H1 (cell line): ENCODE results near the gene SLC1A3. TPM values are rescaled to one million over a fixed set of nuclear protein-coding genes. Genes with fewer than 3 reads are reported as not detected.

Experiments used
- CTBP2 ChIP-seq: IDR thresholded peaks from 2 replicates; pipeline ENCODE4 v1.7.0; 2011; ENCODE audit warnings: borderline replicate concordance, mild to moderate bottlenecking, moderate library complexity, mixed read lengths, low read length; ENCODE audit not compliant: insufficient read depth, insufficient read length
- SAP30 ChIP-seq: fragments of 300-600 bp; sonication (generic); IDR thresholded peaks from 2 replicates; pipeline ENCODE4 v1.7.1; 2012; ENCODE audit warnings: low read length, moderate library complexity, mild to moderate bottlenecking, inconsistent platforms; ENCODE audit not compliant: insufficient read depth, insufficient replicate concordance
- SIN3A ChIP-seq, 2 experiments: IDR thresholded peaks in 1 of 2; conservative IDR thresholded peaks in 1 of 2; 2 replicates each; pipeline ENCODE4 v1.6.1; 2011 to 2012; ENCODE audit warnings: low read length in 2 of 2, improper control_type of control experiment in 1 of 2, low read depth in 1 of 2, mild to moderate bottlenecking in 1 of 2
- SIRT6 ChIP-seq: IDR thresholded peaks from one replicate; pipeline ENCODE4 v1.7.1; 2012; ENCODE audit warnings: low read length, inconsistent platforms
- SP1 ChIP-seq: IDR thresholded peaks from 2 replicates; pipeline ENCODE4 v1.6.1; 2011; ENCODE audit warnings: low read depth, low read length
- polyA plus RNA-seq, 7 experiments: library from polyadenylated mRNA; depleted of rRNA in 3 of 7; stranded (reverse) in 5 of 7; unstranded in 2 of 7; fragments of >200 nt in 5 of 7; fragments of 200-250 nt in 2 of 7; gene quantifications; 1 replicate in 5 of 7; 2 replicates in 1 of 7; 4 replicates in 1 of 7; pipeline versions ENCODE4 v1.2.1 to v1.2.3, GENCODE V29; 2011 to 2013; ENCODE audit warnings: missing spikeins in 2 of 7, mixed read lengths in 2 of 7
- total RNA-seq: library from RNA; stranded (reverse); fragmentation: NEBNext Ultra II Directional; extraction: Animal tissue kit (Norgen Biotek cat#: 25700); gene quantifications from 2 replicates; pipeline ENCODE4 v1.2.1, GENCODE V29; 2021
- TF ChIP-seq, protein P1 (sequence below): IDR thresholded peaks from 2 replicates; pipeline ENCODE4 v1.6.1; 2011; ENCODE audit warnings: low read depth, mild to moderate bottlenecking, low read length; ENCODE audit not compliant: insufficient read depth

SLC1A3 gene
- total and polyA plus RNA-seq, 2 of the 8 experiments (the other 6 are each of a cell fraction or from before 2014, with no cell fraction given): 26.7 to 35.3 TPM

DNA sequence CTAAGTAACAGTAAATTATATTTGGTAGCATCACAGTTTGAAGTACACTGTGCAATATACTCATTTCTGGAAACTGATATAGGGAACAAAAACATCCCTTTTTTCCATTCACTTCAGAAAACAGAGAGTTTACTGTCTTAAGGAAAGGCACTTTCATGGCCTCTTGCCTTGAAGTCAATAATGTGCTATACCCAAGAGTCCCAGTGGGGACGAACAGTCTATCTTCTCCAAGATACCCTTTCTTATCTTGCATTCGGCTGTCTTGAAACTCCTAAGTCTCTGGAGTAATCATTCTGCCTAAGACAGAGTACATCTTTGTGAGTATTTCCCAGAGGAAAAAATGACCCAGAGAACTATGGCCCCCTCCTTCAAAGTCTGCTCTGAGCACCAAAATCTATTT lies 107.1 kb downstream of the SLC1A3 start (continued):
- no peak for TF ChIP-seq SIN3A (conservative IDR thresholded peaks at IDR 0.05 in 1 of 2, IDR thresholded peaks at IDR 0.05 in 1 of 2; ENCODE audit: low read depth in 1 of 2, low read length in 2 of 2)
- no peak for TF ChIP-seq CTBP2
- no peak for TF ChIP-seq SP1
- no peak for TF ChIP-seq SIRT6
- TF ChIP-seq, protein P1, sequence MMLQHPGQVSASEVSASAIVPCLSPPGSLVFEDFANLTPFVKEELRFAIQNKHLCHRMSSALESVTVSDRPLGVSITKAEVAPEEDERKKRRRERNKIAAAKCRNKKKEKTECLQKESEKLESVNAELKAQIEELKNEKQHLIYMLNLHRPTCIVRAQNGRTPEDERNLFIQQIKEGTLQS: no peak
- TF ChIP-seq SAP30: no peak
